GM18858 (cell line): ENCODE measurements around the gene HS6ST3.
"Not testable (repeated sequence)": the region's sequence is repeated elsewhere in the genome, so short reads cannot be mapped to it uniquely, and the experiment has no call there.

ENCODE experiments used
- ATAC-seq: cut with Tn5 transposase; IDR thresholded peaks from one replicate; pipeline ENCODE4 v1.9.1; 2021; ENCODE audit not compliant: unreplicated experiment

HS6ST3 gene

GRCh38 chr13:96091164-96092117, 1.5 kb downstream of the HS6ST3 start:
- ATAC-seq, result no peak

- no peak for ATAC-seq
Observed at GRCh38 chr13:96093296-96094006, 3.5 kb downstream of the HS6ST3 start.

- ATAC-seq, result no peak
Observed at GRCh38 chr13:96100457-96101220, 10.7 kb downstream of the HS6ST3 start.

GRCh38 chr13:96104516-96104915, 14.6 kb downstream of the HS6ST3 start:
- no peak for ATAC-seq

- not testable (repeated sequence) for ATAC-seq
Observed at GRCh38 chr13:96108072-96108471, 18.2 kb downstream of the HS6ST3 start.

GRCh38 chr13:96109125-96109524, 19.2 kb downstream of the HS6ST3 start:
- ATAC-seq, result no peak

GRCh38 chr13:96112936-96113335, 23.0 kb downstream of the HS6ST3 start:
- no peak for ATAC-seq

- ATAC-seq, result not testable (repeated sequence)
Observed at GRCh38 chr13:96115368-96115767, 25.5 kb downstream of the HS6ST3 start.

- ATAC-seq, result no peak
Observed at GRCh38 chr13:96119921-96120320, 30.0 kb downstream of the HS6ST3 start.

- ATAC-seq, result no peak
Observed at GRCh38 chr13:96130818-96131340, 41.0 kb downstream of the HS6ST3 start.

- ATAC-seq, result no peak
Observed at GRCh38 chr13:96141032-96141431, 51.1 kb downstream of the HS6ST3 start.

- ATAC-seq, result no peak
Observed at GRCh38 chr13:96159725-96160124, 69.8 kb downstream of the HS6ST3 start.

GRCh38 chr13:96161141-96161540, 71.2 kb downstream of the HS6ST3 start:
- ATAC-seq, result no peak

GRCh38 chr13:96165840-96166239, 75.9 kb downstream of the HS6ST3 start:
- ATAC-seq, result no peak

GRCh38 chr13:96172066-96172465, 82.2 kb downstream of the HS6ST3 start:
- no peak for ATAC-seq

- no peak for ATAC-seq
Observed at GRCh38 chr13:96178759-96179158, 88.9 kb downstream of the HS6ST3 start.

- no peak for ATAC-seq
Observed at GRCh38 chr13:96179309-96179708, 89.4 kb downstream of the HS6ST3 start.

- ATAC-seq, result no peak
Observed at GRCh38 chr13:96181911-96182310, 92.0 kb downstream of the HS6ST3 start.

GRCh38 chr13:96185818-96186217, 95.9 kb downstream of the HS6ST3 start:
- ATAC-seq, result no peak

GRCh38 chr13:96191367-96191766, 101.5 kb downstream of the HS6ST3 start:
- ATAC-seq, result no peak

GRCh38 chr13:96193728-96194310, 103.9 kb downstream of the HS6ST3 start:
- ATAC-seq, result no peak
